Epidermal melanocyte (primary cell): ENCODE data around the gene DMBT1.
"Not testable (repeated sequence)": the region's sequence is repeated elsewhere in the genome, so short reads cannot be mapped to it uniquely, and the experiment has no call there.

ENCODE experiments used
- DNase-seq: peaks from one replicate; pipeline ENCODE4 v3.0.0; 2011; ENCODE audit warnings: low spot score; ENCODE audit not compliant: insufficient read length

The DMBT1 gene

GRCh38 chr10:122577311-122577885, 16.8 kb downstream of the DMBT1 start:
- DNase-seq = no peak

GRCh38 chr10:122586070-122586469, 25.5 kb downstream of the DMBT1 start:
- not testable (repeated sequence) for DNase-seq

GRCh38 chr10:122587098-122587760, 26.7 kb downstream of the DMBT1 start:
- DNase-seq = no peak

GRCh38 chr10:122588381-122588780, 27.8 kb downstream of the DMBT1 start:
- DNase-seq = no peak

GRCh38 chr10:122590153-122590552, 29.6 kb downstream of the DMBT1 start:
- no peak for DNase-seq

- no peak for DNase-seq
These were observed 31.2 kb downstream of the DMBT1 start for GRCh38 chr10:122591736-122592135.

- no peak for DNase-seq
These were observed 31.6 kb downstream of the DMBT1 start for GRCh38 chr10:122592161-122592560.

GRCh38 chr10:122617476-122618270, 57.1 kb downstream of the DMBT1 start:
- no peak for DNase-seq

GRCh38 chr10:122618461-122619165, 58.1 kb downstream of the DMBT1 start:
- no peak for DNase-seq

- DNase-seq = not testable (repeated sequence)
These were observed 60.4 kb downstream of the DMBT1 start for GRCh38 chr10:122620961-122621360.

- DNase-seq = no peak
These were observed 64.0 kb downstream of the DMBT1 start for GRCh38 chr10:122624546-122624945.

- DNase-seq = no peak
These were observed 70.0 kb downstream of the DMBT1 start for GRCh38 chr10:122630526-122630925.

GRCh38 chr10:122632031-122632430, 71.5 kb downstream of the DMBT1 start:
- no peak for DNase-seq

GRCh38 chr10:122632576-122632975, 72.0 kb downstream of the DMBT1 start:
- no peak for DNase-seq

GRCh38 chr10:122636953-122637352, 76.4 kb downstream of the DMBT1 start:
- no peak for DNase-seq

GRCh38 chr10:122637376-122637775, 76.8 kb downstream of the DMBT1 start:
- DNase-seq = no peak

GRCh38 chr10:122638106-122638505, 77.6 kb downstream of the DMBT1 start:
- DNase-seq = no peak

- DNase-seq = no peak
These were observed 79.2 kb downstream of the DMBT1 start for GRCh38 chr10:122639801-122640200.

- no peak for DNase-seq
These were observed 80.4 kb downstream of the DMBT1 start for GRCh38 chr10:122640921-122641320.

GRCh38 chr10:122642726-122643605, 82.4 kb downstream of the DMBT1 start:
- no peak for DNase-seq
